GM20000 (cell line): ENCODE results near the gene HSFY1.
"Not testable (repeated sequence)": the region's sequence is repeated elsewhere in the genome, so short reads cannot be mapped to it uniquely, and the experiment has no call there.

ENCODE experiments used
- DNase-seq: peaks from one replicate; pipeline ENCODE4 v3.0.0; 2012; ENCODE audit warnings: low spot score

The HSFY1 gene, protein sequence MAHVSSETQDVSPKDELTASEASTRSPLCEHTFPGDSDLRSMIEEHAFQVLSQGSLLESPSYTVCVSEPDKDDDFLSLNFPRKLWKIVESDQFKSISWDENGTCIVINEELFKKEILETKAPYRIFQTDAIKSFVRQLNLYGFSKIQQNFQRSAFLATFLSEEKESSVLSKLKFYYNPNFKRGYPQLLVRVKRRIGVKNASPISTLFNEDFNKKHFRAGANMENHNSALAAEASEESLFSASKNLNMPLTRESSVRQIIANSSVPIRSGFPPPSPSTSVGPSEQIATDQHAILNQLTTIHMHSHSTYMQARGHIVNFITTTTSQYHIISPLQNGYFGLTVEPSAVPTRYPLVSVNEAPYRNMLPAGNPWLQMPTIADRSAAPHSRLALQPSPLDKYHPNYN

DNA sequence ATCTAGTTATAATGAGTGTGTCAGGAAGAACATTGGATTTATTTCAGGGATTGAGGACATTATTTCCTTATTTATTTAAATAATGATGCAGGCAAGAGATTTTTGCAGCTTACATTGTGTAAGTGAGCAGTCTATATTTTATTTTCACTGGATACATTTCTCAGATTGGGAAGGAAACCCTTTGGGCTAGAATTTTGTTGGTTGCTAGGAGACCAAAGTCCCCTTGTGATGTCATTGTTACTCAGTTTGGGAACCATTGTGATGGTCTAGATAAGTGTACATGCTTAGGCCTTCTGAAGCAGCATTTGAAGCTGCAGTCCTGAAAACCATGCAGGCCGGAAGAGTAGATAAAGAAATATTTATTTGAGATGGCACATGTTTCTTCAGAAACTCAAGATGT is at the start of gene HSFY1:
Gene HSFY1 (plus strand): TSS at position 301 of the 400 bp plus-strand sequence. CDS start 68 bp downstream, at position 369.
- not testable (repeated sequence) for DNase-seq

GRCh38 chrY:18504266-18504665 is 42.3 kb upstream of the HSFY1 start:
- DNase-seq = not testable (repeated sequence)

DNA sequence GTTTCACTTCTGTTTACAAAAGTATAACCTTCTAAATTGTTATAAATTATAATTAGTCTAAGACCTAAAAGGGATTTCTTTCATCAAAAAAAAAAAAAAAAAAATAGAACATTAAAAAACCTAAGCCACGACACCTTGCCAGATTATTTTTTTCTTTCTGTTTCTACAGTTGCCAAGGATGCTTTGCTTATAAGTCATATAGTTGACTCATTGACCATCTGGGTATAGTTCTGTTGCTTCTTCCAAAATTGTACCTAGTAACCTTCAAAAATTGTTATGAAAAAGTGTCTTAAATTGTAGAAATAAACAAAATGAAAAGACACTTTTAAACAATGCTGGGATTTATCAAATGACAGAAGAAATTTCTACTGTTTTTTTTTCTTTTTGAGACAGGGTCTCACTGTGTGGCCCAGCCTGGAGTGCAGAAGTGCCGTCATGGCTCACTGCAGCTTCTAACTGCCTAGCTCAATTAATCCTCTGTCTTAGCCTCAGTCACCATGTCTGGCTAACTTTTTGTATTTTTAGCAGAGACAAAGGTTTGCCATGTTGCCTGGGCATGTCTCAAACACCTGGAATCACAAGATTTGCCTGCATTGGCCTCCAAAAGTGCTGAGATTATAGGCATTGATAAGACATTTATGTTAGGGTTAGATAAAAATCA is 15.4 kb upstream of the HSFY1 start:
- DNase-seq = not testable (repeated sequence)

GRCh38 chrY:18538952-18539351 is 7.6 kb upstream of the HSFY1 start:
- DNase-seq = not testable (repeated sequence)

GRCh38 chrY:18553132-18553531 is 6.6 kb downstream of the HSFY1 start:
- DNase-seq = not testable (repeated sequence)

DNA sequence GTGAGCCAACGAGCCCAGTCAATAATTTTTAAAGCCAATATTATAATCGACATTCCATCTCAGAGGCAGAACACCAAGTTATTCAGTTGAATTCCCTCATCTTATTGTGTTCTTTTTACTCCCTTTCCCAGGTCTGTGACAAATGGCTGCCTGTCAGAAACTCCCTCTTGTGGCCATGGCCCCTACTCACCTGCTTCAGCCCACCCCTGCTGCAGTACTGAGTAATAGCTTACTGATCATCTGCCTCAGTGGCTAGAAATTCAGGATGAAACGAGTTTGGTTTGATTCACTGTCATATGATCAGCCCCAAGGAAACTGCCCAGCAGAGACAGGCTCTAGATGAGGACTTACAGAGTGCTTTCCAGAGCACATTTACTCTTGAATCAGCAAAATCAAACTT is 19.4 kb downstream of the HSFY1 start:
- not testable (repeated sequence) for DNase-seq
